Raji (cell line): ENCODE data around the gene NAALADL2.

Source experiments
- POLR2A ChIP-seq: IDR thresholded peaks from 2 replicates; pipeline ENCODE4 v1.6.1; 2011; ENCODE audit warnings: low read depth, low read length, control low read depth; ENCODE audit not compliant: insufficient read depth

NAALADL2 gene

GRCh38 chr3:175294793-175295192 lies 435.7 kb downstream of the NAALADL2 start:
- no peak for TF ChIP-seq POLR2A

DNA sequence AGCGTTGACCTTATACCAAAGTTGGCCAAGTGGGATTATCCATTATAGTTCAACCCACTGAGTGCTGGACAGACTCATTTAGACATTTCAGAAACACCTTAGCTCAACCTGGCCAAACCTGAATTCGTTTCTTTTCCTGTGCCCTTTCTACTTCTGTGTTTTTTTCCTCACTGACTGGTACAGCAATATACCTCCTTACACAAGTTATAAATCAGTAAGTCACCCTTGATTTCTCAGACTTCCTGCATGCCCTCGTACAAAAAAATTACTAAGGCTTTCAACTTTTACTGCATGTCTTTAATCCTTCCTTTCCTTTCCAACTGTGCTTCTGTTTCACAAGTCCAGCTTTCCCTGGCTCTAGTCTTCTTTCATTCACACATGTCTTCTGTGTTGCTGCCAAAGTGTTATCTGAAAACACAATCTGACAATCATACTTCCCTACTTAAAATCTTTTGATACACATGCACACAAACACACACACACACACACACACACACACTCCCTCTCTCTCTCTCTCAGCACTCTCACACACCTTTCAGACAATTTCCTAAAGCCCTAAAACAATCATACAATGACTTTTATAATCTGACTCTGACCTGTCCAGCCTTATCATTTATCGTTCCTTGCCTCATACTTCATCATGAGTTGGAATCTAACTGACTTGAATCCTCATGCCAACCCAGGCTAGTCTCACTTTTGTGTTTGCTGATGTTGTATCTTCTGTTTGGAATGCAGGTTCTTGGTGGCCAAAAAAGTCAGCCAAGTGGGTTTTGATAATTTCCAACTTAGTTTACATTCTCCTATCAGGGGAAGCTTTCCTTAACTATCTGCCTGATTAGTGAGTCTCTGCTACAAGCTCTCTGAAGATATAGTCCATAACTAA lies 436.4 kb downstream of the NAALADL2 start:
- TF ChIP-seq POLR2A = no peak

DNA sequence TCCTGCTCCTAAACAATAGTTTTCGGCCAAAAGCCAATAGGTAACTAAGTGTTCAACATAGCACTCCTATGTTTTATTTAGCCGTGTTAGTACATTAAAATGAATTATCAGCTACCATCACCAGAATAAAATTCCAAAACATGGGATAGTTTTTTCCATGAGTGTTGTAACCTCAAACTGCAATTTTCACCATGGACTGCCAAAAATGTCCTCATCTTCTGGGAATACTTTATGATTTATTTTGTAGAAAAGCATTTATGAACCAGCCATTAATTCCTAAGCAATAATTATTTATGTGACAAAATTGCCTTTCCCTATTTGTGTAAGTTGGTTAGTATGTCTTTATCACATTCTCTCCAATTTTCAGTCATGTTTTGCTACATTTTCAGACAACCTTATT lies 438.1 kb downstream of the NAALADL2 start:
- no peak for TF ChIP-seq POLR2A

GRCh38 chr3:175301741-175302140 lies 442.6 kb downstream of the NAALADL2 start:
- no peak for TF ChIP-seq POLR2A

- TF ChIP-seq POLR2A = no peak
Observed at GRCh38 chr3:175304404-175304803, 445.3 kb downstream of the NAALADL2 start.

DNA sequence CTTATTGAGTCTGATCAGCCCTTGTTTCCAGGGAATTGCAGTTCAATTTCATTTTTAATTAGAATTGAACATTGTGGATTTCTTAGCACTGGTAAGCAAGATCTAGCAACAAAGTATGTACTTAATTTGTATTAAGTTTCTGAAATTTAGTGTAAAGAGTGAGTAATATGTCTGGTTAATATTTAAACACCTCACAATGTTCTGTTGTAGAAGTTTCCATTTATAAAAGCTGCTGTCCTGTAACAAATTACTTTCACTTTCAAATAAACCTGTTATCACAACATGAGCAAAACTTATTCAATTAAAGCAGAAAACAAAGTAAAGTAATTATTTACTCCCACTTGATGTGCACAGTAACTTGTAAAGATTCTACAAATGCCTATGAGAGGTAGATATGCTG lies 448.5 kb downstream of the NAALADL2 start:
- no peak for TF ChIP-seq POLR2A

DNA sequence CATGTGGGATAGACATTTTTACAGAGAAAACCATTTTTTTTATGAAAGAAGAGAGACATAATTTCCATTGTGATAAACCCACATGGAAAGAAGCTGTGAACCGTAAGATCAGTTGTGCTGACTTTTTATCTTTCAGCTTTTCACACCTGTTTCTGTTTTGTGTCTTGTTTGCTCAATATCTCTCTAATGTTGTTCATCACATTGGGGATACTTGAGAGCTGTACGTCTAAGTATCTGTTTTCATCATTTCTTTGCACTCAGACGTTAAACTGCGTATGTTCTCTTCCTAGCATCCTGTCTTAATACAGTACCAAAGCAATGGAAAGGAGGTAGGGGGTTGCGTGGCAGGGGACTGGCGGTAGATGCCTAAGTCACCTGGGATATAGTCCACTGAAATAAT lies 449.0 kb downstream of the NAALADL2 start:
- no peak for TF ChIP-seq POLR2A

- TF ChIP-seq POLR2A = no peak
Observed at GRCh38 chr3:175310046-175310445, 450.9 kb downstream of the NAALADL2 start.

DNA sequence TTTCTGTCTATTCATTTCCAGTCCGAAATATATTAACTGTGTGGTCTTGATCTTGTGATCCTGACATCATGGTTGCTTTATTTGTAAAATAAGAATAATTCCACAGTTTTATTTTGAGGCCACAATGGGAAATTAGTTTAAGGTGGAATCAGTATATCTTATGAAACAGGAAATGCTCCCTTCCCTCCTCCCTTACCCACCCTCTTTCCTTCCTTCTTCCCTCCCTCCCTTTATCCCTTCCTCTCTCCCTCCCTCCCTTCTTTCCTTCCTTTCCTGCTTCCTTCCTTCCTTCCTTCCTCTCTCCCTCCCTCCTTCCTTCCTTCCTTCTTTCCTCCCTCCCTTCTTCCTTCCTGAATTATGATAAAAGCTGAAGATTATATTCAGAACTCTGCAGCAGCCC lies 452.3 kb downstream of the NAALADL2 start:
- TF ChIP-seq POLR2A = no peak

- no peak for TF ChIP-seq POLR2A
Observed at GRCh38 chr3:175311946-175312345, 452.8 kb downstream of the NAALADL2 start.

- TF ChIP-seq POLR2A = no peak
Observed at GRCh38 chr3:175312791-175313190, 453.7 kb downstream of the NAALADL2 start.

DNA sequence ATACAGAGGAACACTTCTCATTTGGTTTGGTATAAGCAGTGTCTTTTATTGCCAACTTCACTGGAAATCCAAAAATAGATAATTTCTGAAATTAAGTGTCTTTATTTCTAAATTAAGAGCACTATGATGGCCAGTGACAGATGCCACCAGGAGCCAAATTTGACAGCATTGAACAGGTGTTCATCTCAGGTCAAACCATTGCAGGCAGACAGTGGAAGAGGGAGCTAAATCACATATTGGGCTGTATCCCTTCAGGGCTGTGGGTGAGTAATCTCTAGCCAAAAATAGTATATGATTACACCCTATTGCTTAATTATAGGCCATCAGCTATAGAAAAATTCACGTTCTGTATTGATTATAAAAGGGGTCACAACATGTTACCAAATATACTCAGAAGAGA lies 457.7 kb downstream of the NAALADL2 start:
- no peak for TF ChIP-seq POLR2A

- TF ChIP-seq POLR2A = no peak
Observed at GRCh38 chr3:175325440-175325839, 466.3 kb downstream of the NAALADL2 start.

DNA sequence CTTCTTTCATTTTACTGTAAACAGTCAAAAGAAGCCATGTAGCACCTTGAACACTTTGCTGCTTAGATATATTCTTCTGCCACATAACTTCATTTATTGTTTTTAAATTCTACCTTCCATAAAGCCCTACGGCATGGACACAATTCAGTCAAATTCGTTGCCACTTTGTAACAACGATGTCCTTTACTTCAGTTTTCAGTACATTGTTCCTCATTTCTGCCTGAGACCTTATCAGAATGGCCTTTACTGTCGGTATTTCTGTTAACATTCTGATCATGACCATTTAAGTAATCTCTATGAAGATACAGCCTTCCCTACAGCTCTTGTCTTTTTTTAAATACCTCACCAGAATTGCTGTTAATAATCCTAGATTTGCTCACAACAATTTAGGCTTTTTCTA lies 466.9 kb downstream of the NAALADL2 start:
- TF ChIP-seq POLR2A = no peak

GRCh38 chr3:175329373-175329772 lies 470.2 kb downstream of the NAALADL2 start:
- TF ChIP-seq POLR2A = no peak

DNA sequence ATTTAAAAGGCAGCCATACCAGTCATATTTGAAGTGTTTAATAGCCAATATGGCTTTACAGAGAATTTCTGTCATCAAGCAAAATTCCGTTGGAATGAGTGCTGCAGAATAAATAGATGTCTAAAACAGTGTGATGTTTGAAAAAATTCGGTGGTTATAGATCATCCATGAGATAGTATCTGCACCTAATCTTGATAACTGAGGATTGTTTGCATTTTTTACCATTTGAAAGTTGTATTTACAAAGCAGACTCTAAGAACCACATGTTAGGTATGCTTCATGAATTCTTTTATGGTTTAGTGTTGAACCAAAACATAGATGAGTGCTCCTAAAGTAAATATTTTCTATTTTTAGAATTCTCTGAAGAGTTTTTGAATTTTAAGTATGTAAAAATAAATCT lies 476.1 kb downstream of the NAALADL2 start:
- no peak for TF ChIP-seq POLR2A
